Measurements from ENCODE around the gene CAPN1. TPM values are rescaled to one million over a fixed set of nuclear protein-coding genes. Genes with fewer than 3 reads are reported as not detected.

CAPN1 gene
- total and polyA plus RNA-seq, 8 donors, result 79.5 to 325 (median 134) TPM

DNA sequence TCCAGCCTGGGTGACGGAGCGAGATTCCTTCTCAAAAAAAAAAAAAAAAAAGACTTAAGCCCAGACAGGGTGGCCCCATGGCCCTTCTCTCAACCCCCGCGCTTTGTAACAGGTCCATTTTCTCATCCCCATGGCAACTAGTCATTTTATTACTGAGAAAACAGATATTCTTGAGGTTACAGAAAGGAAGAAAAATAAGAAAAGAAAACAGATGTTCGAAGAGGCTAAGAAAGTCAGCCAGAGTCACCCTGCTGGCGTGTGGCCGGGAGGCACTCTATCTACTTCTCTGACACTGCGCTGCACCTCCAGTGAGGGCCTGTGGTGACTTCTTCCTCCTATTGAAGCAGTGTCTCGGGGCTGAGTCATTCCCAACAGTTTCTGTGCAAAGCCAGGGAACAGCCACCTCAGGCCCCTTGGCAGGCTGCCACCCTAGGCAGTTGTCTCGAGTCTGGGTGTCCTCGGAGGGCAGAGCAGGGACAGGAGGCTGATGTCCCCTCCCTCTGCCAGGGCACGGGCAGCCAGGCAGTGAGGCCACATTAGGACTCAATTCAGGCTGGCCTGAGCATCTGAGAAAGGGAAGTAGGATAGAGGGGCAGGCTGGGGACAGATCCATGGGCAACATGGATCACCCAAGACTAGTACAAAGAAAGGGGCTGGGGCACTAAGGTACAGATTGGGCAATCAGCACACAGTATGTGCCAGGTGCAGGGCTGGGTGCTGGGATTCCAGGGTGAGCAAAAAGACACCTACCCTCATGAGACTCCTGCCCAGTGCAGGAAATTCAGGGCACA, 31.0 kb upstream of the CAPN1 start:
- 21 to 40% (median 34%) methylated on average over 10 to 12 of the region's 12 CpGs for WGBS, 5 donors
- Histone ChIP-seq H3K27me3 (no peaks in the 10 kb centered on the region), H3K4me3 (no peak overlapping the region), H3K27ac (peak overlapping the region in 4 of 5 donors; percentile 32 to 65 (median 58)), H3K9me3 (peaks cover 0 to 4% (median 1%) of the 10 kb centered on the region in 4 donors), H3K36me3 (no peaks in the 10 kb centered on the region), H3K4me1 (peaks cover 9 to 21% (median 10%) of the 10 kb centered on the region in 4 donors)
- intact Hi-C loops (cut with DNase I; ENCODE audit: low total_unique reads), result no loop called here
- TF ChIP-seq CTCF (IDR thresholded peaks at IDR 0.05), result no peak
- no peak for TF ChIP-seq POLR2A (IDR thresholded peaks at IDR 0.05)
- peak in 1 of 3 donors; percentile 49 for TF ChIP-seq POLR2AphosphoS5 (IDR thresholded peaks at IDR 0.05)
- peak; percentile 85 to 86 for DNase-seq

GRCh38 chr11:65151331-65151899, 30.3 kb upstream of the CAPN1 start:
- H3K27ac ChIP-seq, result peak overlapping the region in 4 of 5 donors; percentile 32 to 65 (median 58)
- no peaks in the 10 kb centered on the region for H3K27me3 ChIP-seq
- WGBS, 5 donors, result 68 to 83% (median 78%) methylated on average over 3 of the region's 3 CpGs
- H3K9me3 ChIP-seq, result peaks cover 0 to 4% (median 1%) of the 10 kb centered on the region in 4 donors
- no peak for TF ChIP-seq POLR2A (IDR thresholded peaks at IDR 0.05)
- TF ChIP-seq POLR2AphosphoS5 (IDR thresholded peaks at IDR 0.05), result no peak
- TF ChIP-seq CTCF (IDR thresholded peaks at IDR 0.05), result no peak
- TF ChIP-seq EP300 (IDR thresholded peaks at IDR 0.05), result no peak
- H3K4me3 ChIP-seq, result no peak overlapping the region
- DNase-seq, result no peak
- no peaks in the 10 kb centered on the region for H3K36me3 ChIP-seq
- intact Hi-C loops (cut with DNase I; ENCODE audit: low total_unique reads), result no loop called here
- H3K4me1 ChIP-seq, result peaks cover 9 to 21% (median 10%) of the 10 kb centered on the region in 4 donors

- H3K27ac ChIP-seq, result no peak overlapping the region
- H3K4me1 ChIP-seq, result peaks cover 9 to 21% (median 10%) of the 10 kb centered on the region in 4 donors
- no peaks in the 10 kb centered on the region for H3K36me3 ChIP-seq
- TF ChIP-seq POLR2AphosphoS5 (IDR thresholded peaks at IDR 0.05) (no peak), CTCF (IDR thresholded peaks at IDR 0.05) (no peak), EP300 (IDR thresholded peaks at IDR 0.05) (no peak), POLR2A (IDR thresholded peaks at IDR 0.05) (no peak)
- H3K27me3 ChIP-seq, result no peaks in the 10 kb centered on the region
- H3K9me3 ChIP-seq, result peaks cover 0 to 4% (median 1%) of the 10 kb centered on the region in 4 donors
- WGBS, 5 donors, result 52 to 88% (median 70%) methylated on average over 2 of the region's 2 CpGs
- intact Hi-C loops (cut with DNase I; ENCODE audit: low total_unique reads), result no loop called here
- DNase-seq, result no peak
- no peak overlapping the region for H3K4me3 ChIP-seq
Observed at GRCh38 chr11:65152122-65152521, 29.6 kb upstream of the CAPN1 start.

GRCh38 chr11:65156256-65156655, 25.5 kb upstream of the CAPN1 start:
- 94 to 99% (median 96%) methylated on average over 3 of the region's 3 CpGs for WGBS, 5 donors
- no peak overlapping the region for H3K27ac ChIP-seq
- no peaks in the 10 kb centered on the region for H3K27me3 ChIP-seq
- peaks cover 0 to 6% (median 1%) of the 10 kb centered on the region in 4 donors for H3K4me1 ChIP-seq
- no peaks in the 10 kb centered on the region for H3K9me3 ChIP-seq
- TF ChIP-seq POLR2AphosphoS5 (IDR thresholded peaks at IDR 0.05), result no peak
- DNase-seq, result no peak
- intact Hi-C loops (cut with DNase I; ENCODE audit: low total_unique reads), result no loop called here
- H3K36me3 ChIP-seq, result no peaks in the 10 kb centered on the region
- no peak overlapping the region for H3K4me3 ChIP-seq
